Measurements from ENCODE around the gene SEL1L2.
"Not testable (repeated sequence)": the region's sequence is repeated elsewhere in the genome, so short reads cannot be mapped to it uniquely, and the experiment has no call there.

Gene SEL1L2

GRCh38 chr20:13990465-13990864, at the start of gene SEL1L2:
TSS of gene SEL1L2 (minus strand) at chr20:13990614. CDS start at chr20:13990534, 80 bp downstream.
- no peak for DNase-seq

- no peak for DNase-seq
These were observed 46.2 kb upstream of the SEL1L2 start for GRCh38 chr20:14036567-14036966.

GRCh38 chr20:14033310-14033709, 42.9 kb upstream of the SEL1L2 start:
- DNase-seq, result no peak

GRCh38 chr20:14030991-14031390, 40.6 kb upstream of the SEL1L2 start:
- no peak for DNase-seq

GRCh38 chr20:14012671-14013070, 22.3 kb upstream of the SEL1L2 start:
- no peak for DNase-seq

- no peak for DNase-seq
These were observed 18.8 kb upstream of the SEL1L2 start for GRCh38 chr20:14009208-14009607.

- no peak for DNase-seq
These were observed 15.6 kb upstream of the SEL1L2 start for GRCh38 chr20:14005996-14006395.

GRCh38 chr20:14000917-14001316, 10.5 kb upstream of the SEL1L2 start:
- DNase-seq, result no peak

- no peak for DNase-seq
These were observed 5.9 kb upstream of the SEL1L2 start for GRCh38 chr20:13996265-13996664.

- no peak for DNase-seq
These were observed 5.4 kb upstream of the SEL1L2 start for GRCh38 chr20:13995841-13996240.

- DNase-seq, result peak; percentile 41
These were observed 4.8 kb upstream of the SEL1L2 start, which contains the start of gene MACROD2 for GRCh38 chr20:13995086-13995665. TSS of gene MACROD2 (plus strand) at chr20:13995516.

GRCh38 chr20:13991955-13992354, 1.5 kb upstream of the SEL1L2 start:
- DNase-seq, result not testable (repeated sequence)

- DNase-seq, result no peak
These were observed 897 bp upstream of the SEL1L2 start for GRCh38 chr20:13991311-13991710.

GRCh38 chr20:13984211-13984610, 6.2 kb downstream of the SEL1L2 start:
- no peak for DNase-seq

GRCh38 chr20:13960525-13960924, 29.9 kb downstream of the SEL1L2 start:
- DNase-seq, result no peak

- DNase-seq, result no peak
These were observed 30.3 kb downstream of the SEL1L2 start for GRCh38 chr20:13960119-13960518.

- no peak for DNase-seq
These were observed 37.2 kb downstream of the SEL1L2 start for GRCh38 chr20:13953227-13953626.

- DNase-seq, result no peak
These were observed 42.7 kb downstream of the SEL1L2 start for GRCh38 chr20:13947719-13948118.

GRCh38 chr20:13941031-13941430, 49.4 kb downstream of the SEL1L2 start:
- DNase-seq, result no peak

GRCh38 chr20:13936781-13937576, 53.4 kb downstream of the SEL1L2 start:
- DNase-seq, result no peak

- no peak for DNase-seq
These were observed 55.2 kb downstream of the SEL1L2 start for GRCh38 chr20:13934992-13935894.

GRCh38 chr20:13930281-13930680, 60.1 kb downstream of the SEL1L2 start:
- DNase-seq, result no peak

GRCh38 chr20:13929836-13930235, 60.6 kb downstream of the SEL1L2 start:
- no peak for DNase-seq
